ENCODE measurements around the gene CHRNA4. TPM values are rescaled to one million over a fixed set of nuclear protein-coding genes. Genes with fewer than 3 reads are reported as not detected.

Gene CHRNA4
- total RNA-seq, 4 donors from 2014 or later: 0.20 TPM; not detected in 3

DNA sequence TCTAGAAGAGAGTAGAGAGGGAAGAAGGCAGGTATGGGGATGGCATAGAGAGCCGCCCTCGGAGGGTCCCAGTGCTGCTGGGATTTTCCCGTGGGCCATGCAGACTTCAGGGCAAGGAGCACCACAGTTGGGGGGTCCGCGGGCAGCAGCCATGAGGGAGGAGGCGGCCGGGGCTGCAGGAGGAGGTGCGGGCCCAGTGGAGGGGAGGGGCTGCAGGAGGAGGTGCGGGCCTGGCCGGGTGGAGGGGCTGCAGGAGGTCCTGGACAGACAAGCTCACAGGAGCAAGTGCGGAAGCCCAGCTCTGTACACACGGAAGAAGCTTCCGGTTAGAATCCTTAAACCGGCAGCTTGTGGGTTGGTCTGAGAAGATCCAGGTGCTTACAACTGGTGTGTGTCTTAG is 34.6 kb upstream of the CHRNA4 start:
- in situ Hi-C loops (cut with MboI; ENCODE audit: low pct_ligation_motif_present in 1 of 4, low pct_unique_long_range_greater_than_20kb in 1 of 4, low sequenced_read_pairs in 3 of 4) (no loop called here), intact Hi-C loops (cut with DNase I; ENCODE audit: low total_unique reads) (no loop called here)
- Histone ChIP-seq H3K27ac (no peak overlapping the region), H3K4me3 (no peak overlapping the region), H3K4me1 (no peaks in the 10 kb centered on the region), H3K9me3 (no peaks in the 10 kb centered on the region), H3K36me3 (no peaks in the 10 kb centered on the region), H3K27me3 (peaks cover 18% of the 10 kb centered on the region)
- no peak for DNase-seq
- 68% methylated on average over 14 of the region's 14 CpGs; no CpG with 5 or more reads in 1 of the 2 donors for WGBS, 2 donors (ENCODE audit: low coverage in 1 of 2)
- no peak for TF ChIP-seq POLR2A (IDR thresholded peaks at IDR 0.05)
- TF ChIP-seq, protein P1, sequence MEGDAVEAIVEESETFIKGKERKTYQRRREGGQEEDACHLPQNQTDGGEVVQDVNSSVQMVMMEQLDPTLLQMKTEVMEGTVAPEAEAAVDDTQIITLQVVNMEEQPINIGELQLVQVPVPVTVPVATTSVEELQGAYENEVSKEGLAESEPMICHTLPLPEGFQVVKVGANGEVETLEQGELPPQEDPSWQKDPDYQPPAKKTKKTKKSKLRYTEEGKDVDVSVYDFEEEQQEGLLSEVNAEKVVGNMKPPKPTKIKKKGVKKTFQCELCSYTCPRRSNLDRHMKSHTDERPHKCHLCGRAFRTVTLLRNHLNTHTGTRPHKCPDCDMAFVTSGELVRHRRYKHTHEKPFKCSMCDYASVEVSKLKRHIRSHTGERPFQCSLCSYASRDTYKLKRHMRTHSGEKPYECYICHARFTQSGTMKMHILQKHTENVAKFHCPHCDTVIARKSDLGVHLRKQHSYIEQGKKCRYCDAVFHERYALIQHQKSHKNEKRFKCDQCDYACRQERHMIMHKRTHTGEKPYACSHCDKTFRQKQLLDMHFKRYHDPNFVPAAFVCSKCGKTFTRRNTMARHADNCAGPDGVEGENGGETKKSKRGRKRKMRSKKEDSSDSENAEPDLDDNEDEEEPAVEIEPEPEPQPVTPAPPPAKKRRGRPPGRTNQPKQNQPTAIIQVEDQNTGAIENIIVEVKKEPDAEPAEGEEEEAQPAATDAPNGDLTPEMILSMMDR (IDR thresholded peaks at IDR 0.05): no peak
- TF ChIP-seq EP300 (IDR thresholded peaks at IDR 0.05; ENCODE audit: low read depth): no peak
- TF ChIP-seq POLR2AphosphoS5 (IDR thresholded peaks at IDR 0.05): no peak

DNA sequence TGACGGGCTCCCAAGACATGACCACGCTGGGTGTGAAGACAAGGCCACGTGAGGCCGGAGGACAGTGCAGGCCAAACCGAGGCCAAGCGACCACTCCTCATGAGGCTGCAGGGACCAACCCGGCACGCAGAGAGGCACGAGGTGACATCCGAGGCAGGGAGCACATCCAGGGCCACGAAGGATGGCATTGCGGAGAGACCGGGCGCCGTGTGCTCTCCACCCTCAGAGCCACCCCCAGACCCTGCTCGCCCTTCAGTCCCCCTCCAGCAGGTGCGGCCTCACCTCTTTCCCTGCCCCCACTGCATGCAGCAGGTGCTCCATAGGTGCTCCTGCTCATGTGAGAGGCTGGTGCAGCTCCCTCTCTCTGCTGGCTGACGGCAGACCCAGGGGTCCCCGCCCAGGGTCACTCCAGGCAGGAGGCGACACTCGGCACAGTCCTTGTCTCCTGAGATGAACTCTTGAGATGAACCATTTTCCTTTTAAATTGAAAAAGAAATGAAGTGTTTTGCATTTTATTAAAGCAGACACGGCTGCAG is 33.8 kb upstream of the CHRNA4 start:
- H3K9me3 ChIP-seq: no peaks in the 10 kb centered on the region
- intact Hi-C loops (cut with DNase I; ENCODE audit: low total_unique reads): loop anchor here (1.0 kb wide), 1 partner anchor 29 kb away; no protein-coding TSS in a partner anchor
- no peaks in the 10 kb centered on the region for H3K36me3 ChIP-seq
- no peak for TF ChIP-seq POLR2AphosphoS5 (IDR thresholded peaks at IDR 0.05)
- TF ChIP-seq, protein P1 (IDR thresholded peaks at IDR 0.05): no peak
- TF ChIP-seq EP300 (IDR thresholded peaks at IDR 0.05; ENCODE audit: low read depth): no peak
- no peak for TF ChIP-seq POLR2A (IDR thresholded peaks at IDR 0.05)
- DNase-seq: no peak
- H3K4me3 ChIP-seq: no peak overlapping the region
- H3K4me1 ChIP-seq: no peaks in the 10 kb centered on the region
- in situ Hi-C loops (cut with MboI; ENCODE audit: low pct_ligation_motif_present in 1 of 4, low pct_unique_long_range_greater_than_20kb in 1 of 4, low sequenced_read_pairs in 3 of 4): no loop called here
- WGBS, 2 donors (ENCODE audit: low coverage in 1 of 2): 25 to 73% methylated on average over 1 to 16 of the region's 22 CpGs
- no peak overlapping the region for H3K27ac ChIP-seq
- H3K27me3 ChIP-seq: peaks cover 18% of the 10 kb centered on the region

DNA sequence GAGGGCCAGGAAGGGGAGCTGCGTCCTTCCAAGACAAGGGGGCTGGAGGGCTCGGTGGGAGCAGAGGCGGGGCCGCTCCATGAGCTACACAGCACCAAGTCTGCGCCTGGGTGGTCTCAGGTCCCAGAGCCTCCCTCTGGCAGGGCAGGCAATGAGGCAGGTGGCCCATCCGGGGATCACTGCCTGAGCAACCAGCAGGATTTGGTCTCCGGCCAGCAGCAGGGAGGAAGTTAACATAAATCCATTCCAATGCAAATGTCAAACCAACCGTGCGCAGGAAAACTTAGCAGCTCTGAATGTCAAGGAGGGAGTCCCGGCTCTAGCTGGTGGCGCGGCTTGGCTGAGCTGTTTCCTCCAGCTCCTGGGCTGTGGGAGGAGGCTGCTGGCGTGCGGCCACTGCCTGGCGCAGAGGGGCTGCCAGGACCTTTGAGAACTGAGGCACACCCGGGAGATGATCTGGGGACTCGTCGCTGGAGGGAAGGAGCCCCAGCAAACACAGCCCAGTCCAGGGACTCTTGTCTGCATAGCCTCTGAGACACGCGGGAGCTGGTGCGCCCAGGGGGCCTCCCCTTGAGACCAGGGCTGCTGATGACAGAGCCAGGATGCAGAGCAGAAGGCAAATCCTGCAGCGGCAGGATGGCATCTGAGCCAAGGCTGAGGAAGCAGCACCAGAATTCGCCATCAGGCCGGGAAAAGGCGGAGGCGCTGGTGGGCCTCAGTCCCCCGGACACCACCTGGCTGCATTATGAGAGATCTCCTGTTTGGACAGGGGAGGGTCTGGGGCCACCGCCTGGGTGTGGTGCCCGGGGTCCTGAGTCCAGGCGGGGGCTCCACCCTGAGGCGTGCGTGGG is 33.1 kb upstream of the CHRNA4 start:
- Histone ChIP-seq H3K9me3 (no peaks in the 10 kb centered on the region), H3K27ac (no peak overlapping the region), H3K4me3 (no peak overlapping the region), H3K27me3 (peaks cover 18% of the 10 kb centered on the region), H3K4me1 (no peaks in the 10 kb centered on the region), H3K36me3 (no peaks in the 10 kb centered on the region)
- intact Hi-C loops (cut with DNase I; ENCODE audit: low total_unique reads): loop anchor here (1.0 kb wide), 1 partner anchor 28 kb away; no protein-coding TSS in a partner anchor
- WGBS, 2 donors (ENCODE audit: low coverage in 1 of 2): 30% methylated on average over 28 of the region's 32 CpGs; no CpG with 5 or more reads in 1 of the 2 donors
- TF ChIP-seq EP300 (IDR thresholded peaks at IDR 0.05; ENCODE audit: low read depth) (no peak), POLR2AphosphoS5 (IDR thresholded peaks at IDR 0.05) (no peak), POLR2A (IDR thresholded peaks at IDR 0.05) (no peak)
- TF ChIP-seq, protein P1 (IDR thresholded peaks at IDR 0.05): no peak
- in situ Hi-C loops (cut with MboI; ENCODE audit: low pct_ligation_motif_present in 1 of 4, low pct_unique_long_range_greater_than_20kb in 1 of 4, low sequenced_read_pairs in 3 of 4): no loop called here
- DNase-seq: no peak

DNA sequence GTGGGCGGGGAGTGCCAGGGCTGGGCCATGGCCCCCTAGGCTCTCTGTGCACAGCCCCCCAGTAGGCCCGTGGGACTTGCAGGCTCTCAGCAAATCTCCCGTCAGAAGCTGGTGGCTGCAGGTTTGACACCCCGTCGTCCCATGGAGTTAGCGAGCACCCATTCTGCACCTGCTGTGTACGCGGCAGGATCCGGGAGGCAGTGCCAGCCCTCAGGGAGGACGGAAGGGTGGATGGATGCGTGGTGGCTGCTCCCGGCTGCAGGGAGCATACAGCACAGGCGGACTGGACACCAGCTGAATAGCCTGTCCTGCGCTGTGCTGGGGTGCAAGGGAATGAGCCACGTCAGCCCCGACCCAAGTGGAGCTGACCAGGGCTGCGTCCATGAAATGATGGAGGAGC is 32.4 kb upstream of the CHRNA4 start:
- intact Hi-C loops (cut with DNase I; ENCODE audit: low total_unique reads): no loop called here
- no peak for DNase-seq

More for the DNA sequence above, 32.4 kb upstream of the CHRNA4 start:
- 66% methylated on average over 11 of the region's 17 CpGs; no CpG with 5 or more reads in 1 of the 2 donors for WGBS, 2 donors (ENCODE audit: low coverage in 1 of 2)
- H3K36me3 ChIP-seq: no peaks in the 10 kb centered on the region
- TF ChIP-seq, protein P1 (IDR thresholded peaks at IDR 0.05): no peak
- no peak for TF ChIP-seq EP300 (IDR thresholded peaks at IDR 0.05; ENCODE audit: low read depth)
- TF ChIP-seq POLR2AphosphoS5 (IDR thresholded peaks at IDR 0.05): no peak
- in situ Hi-C loops (cut with MboI; ENCODE audit: low pct_ligation_motif_present in 1 of 4, low pct_unique_long_range_greater_than_20kb in 1 of 4, low sequenced_read_pairs in 3 of 4): no loop called here
- no peak overlapping the region for H3K27ac ChIP-seq
- H3K4me3 ChIP-seq: no peak overlapping the region
- H3K27me3 ChIP-seq: peaks cover 18% of the 10 kb centered on the region
- no peaks in the 10 kb centered on the region for H3K4me1 ChIP-seq
- H3K9me3 ChIP-seq: no peaks in the 10 kb centered on the region
